Chondrocyte (in vitro differentiated cells): ENCODE data around the gene GLB1L3. TPM values are rescaled to one million over a fixed set of nuclear protein-coding genes. Genes with fewer than 3 reads are reported as not detected.

Source experiments
- DNase-seq: peaks from one replicate; pipeline ENCODE4 v3.0.0; 2021; ENCODE audit warnings: mixed read lengths, low spot score
- H3K27ac Mint-ChIP-seq: one replicate; pipeline ENCODE4 v1.8.0; 2021; ENCODE audit warnings: mild to moderate bottlenecking, moderate library complexity, mixed read lengths; ENCODE audit not compliant: unreplicated experiment
- H3K27me3 Mint-ChIP-seq: 2 replicates; pipeline ENCODE4 v1.8.0; 2021; ENCODE audit warnings: low read depth, mixed read lengths
- H3K36me3 Mint-ChIP-seq: 2 replicates; pipeline ENCODE4 v1.8.0; 2021; ENCODE audit warnings: low read depth, mixed read lengths
- H3K4me1 Mint-ChIP-seq: 2 replicates; pipeline ENCODE4 v1.8.0; 2021; ENCODE audit warnings: low read depth, mild to moderate bottlenecking, mixed read lengths
- H3K4me3 Mint-ChIP-seq: one replicate; pipeline ENCODE4 v1.8.0; 2021; ENCODE audit warnings: mild to moderate bottlenecking, moderate library complexity, mixed read lengths; ENCODE audit not compliant: unreplicated experiment
- H3K9me3 Mint-ChIP-seq: 2 replicates; pipeline ENCODE4 v1.8.0; 2021; ENCODE audit warnings: low read depth, mixed read lengths
- total RNA-seq: library from RNA; stranded (reverse); gene quantifications from 3 replicates; pipeline ENCODE4 v1.2.1, GENCODE V29; 2021
- TF ChIP-seq, protein P1 (sequence below): fragments of 200-600 bp; sonication (generic); IDR thresholded peaks from 2 replicates; pipeline ENCODE4 v1.5.0; 2021; ENCODE audit warnings: antibody characterized with exemption, mild to moderate bottlenecking, moderate library complexity

The GLB1L3 gene
- total RNA-seq, 1 donor from 2014 or later = not detected

DNA sequence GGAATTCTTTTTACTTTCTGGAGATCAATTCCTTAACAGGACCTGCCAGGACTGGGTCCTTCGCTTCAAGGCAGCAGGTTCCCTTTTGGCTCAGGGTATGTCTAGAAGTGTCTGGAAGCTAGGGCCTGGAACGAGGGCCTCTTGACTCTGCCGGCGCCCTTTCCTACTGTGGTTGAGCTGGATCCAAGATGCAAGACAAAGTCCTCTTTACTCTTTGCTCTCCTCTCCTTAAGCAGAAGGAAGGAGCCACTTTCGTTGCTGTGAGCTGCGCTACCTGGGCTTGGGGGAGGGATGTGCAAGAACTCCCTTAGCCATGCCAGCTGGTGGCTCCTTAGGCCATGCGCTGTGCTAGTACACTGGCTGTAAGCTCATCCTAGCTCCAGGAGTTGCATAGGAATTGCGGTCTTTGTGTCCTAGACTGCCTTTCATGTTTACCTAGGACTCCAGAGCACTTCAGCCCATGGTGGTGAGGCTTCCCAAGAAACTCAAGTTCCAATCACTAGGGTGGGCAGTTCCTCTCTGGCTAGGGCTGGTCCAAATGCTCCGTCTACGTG lies 73.7 kb downstream of the GLB1L3 start:
- H3K36me3 Mint-ChIP-seq = peaks cover 4% of the 10 kb centered on the region
- no peak overlapping the region for H3K4me3 Mint-ChIP-seq
- H3K27ac Mint-ChIP-seq = no peak overlapping the region
- TF ChIP-seq, protein P1, sequence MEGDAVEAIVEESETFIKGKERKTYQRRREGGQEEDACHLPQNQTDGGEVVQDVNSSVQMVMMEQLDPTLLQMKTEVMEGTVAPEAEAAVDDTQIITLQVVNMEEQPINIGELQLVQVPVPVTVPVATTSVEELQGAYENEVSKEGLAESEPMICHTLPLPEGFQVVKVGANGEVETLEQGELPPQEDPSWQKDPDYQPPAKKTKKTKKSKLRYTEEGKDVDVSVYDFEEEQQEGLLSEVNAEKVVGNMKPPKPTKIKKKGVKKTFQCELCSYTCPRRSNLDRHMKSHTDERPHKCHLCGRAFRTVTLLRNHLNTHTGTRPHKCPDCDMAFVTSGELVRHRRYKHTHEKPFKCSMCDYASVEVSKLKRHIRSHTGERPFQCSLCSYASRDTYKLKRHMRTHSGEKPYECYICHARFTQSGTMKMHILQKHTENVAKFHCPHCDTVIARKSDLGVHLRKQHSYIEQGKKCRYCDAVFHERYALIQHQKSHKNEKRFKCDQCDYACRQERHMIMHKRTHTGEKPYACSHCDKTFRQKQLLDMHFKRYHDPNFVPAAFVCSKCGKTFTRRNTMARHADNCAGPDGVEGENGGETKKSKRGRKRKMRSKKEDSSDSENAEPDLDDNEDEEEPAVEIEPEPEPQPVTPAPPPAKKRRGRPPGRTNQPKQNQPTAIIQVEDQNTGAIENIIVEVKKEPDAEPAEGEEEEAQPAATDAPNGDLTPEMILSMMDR = no peak
- DNase-seq = no peak
- peaks cover 2% of the 10 kb centered on the region for H3K9me3 Mint-ChIP-seq
- peaks cover 28% of the 10 kb centered on the region for H3K27me3 Mint-ChIP-seq
- peaks cover 9% of the 10 kb centered on the region for H3K4me1 Mint-ChIP-seq

DNA sequence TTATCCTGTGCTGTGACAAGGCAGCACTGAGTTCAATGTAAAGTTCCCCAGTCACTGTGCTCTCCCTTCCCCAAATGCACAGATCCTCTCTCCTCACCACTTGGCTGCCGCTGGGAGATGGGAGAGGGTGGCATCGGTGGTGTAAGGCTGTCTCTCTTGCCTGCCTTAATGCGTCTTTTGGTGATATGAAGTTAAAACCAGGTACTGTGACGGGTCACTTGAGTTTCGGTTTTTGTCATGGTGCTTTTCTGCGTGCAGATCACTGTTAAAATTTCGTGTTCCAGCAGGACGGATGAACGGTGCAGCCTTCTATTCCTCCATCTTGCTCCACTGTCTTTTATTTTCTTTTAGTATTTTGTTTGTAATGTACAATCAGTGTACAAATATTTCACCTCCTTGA lies 74.2 kb downstream of the GLB1L3 start:
- TF ChIP-seq, protein P1 = no peak
- Mint-ChIP-seq H3K4me1 (peaks cover 9% of the 10 kb centered on the region), H3K36me3 (peaks cover 4% of the 10 kb centered on the region), H3K27me3 (peaks cover 33% of the 10 kb centered on the region), H3K27ac (no peak overlapping the region), H3K9me3 (peaks cover 2% of the 10 kb centered on the region), H3K4me3 (no peak overlapping the region)
- DNase-seq = no peak

DNA sequence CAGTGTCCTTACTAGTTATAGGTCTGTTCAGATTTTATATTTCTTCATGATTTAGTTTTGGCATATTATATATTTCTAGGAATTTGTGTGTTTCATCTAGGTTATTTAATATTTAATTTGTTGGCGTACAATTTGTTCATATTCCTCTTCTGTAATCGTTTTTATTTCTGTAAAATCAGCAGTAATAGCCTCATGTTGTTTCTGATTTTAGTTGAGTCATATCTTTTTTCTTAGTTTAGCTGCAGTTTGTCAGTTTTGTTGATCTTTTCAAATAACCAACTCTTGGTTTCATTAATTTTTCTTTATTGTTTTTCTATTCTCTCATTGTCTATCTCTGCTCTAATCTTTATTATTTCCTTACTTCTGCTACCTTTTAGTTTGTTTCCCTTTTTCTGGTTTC lies 75.9 kb downstream of the GLB1L3 start:
- Mint-ChIP-seq H3K27me3 (peaks cover 44% of the 10 kb centered on the region), H3K27ac (no peak overlapping the region), H3K4me3 (no peak overlapping the region), H3K36me3 (peaks cover 4% of the 10 kb centered on the region), H3K4me1 (no peaks in the 10 kb centered on the region), H3K9me3 (peaks cover 2% of the 10 kb centered on the region)
- no peak for DNase-seq
- TF ChIP-seq, protein P1 = no peak

DNA sequence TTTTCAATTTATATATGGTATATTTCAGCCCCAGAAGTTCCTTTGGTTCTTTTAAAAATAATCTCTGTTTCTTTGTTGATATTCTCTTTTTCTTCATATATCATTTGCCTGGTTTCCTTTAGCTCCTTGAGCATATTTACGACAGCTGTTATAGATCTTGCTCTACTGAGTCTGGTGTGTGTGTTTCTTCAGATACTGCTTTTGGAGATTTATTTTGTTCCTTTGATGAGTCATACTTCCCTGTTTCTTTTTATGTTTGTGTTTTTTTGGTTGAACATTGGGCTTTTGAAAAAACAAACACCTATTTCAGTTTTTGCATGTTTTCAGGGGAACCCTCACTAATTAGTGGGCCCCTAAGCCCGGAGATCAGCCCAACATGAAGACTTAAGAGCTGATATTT lies 79.0 kb downstream of the GLB1L3 start:
- no peak overlapping the region for H3K27ac Mint-ChIP-seq
- DNase-seq = no peak
- H3K36me3 Mint-ChIP-seq = peaks cover 4% of the 10 kb centered on the region
- TF ChIP-seq, protein P1 = no peak
- H3K27me3 Mint-ChIP-seq = peaks cover 39% of the 10 kb centered on the region
- H3K4me3 Mint-ChIP-seq = no peak overlapping the region
- no peaks in the 10 kb centered on the region for H3K4me1 Mint-ChIP-seq
- H3K9me3 Mint-ChIP-seq = peaks cover 2% of the 10 kb centered on the region

DNA sequence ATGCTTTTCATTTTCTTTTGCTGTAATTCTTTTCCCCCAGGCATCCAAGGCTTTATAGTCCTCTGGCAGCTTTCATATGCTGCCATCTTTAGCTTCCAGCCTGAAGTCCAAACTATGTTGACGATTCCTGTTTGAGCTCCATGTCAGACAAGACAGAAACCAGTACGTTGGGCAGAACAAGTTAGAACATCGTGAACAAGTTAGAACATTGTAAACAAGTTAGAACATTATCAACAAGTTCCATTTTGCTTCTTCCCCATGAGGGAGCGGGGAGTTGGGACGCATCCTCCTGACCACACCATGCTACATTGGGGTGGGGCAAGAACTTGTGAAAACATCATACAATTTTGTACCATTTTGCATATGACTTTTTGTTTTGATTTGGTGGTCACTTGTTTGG lies 79.5 kb downstream of the GLB1L3 start:
- H3K4me1 Mint-ChIP-seq = no peaks in the 10 kb centered on the region
- H3K36me3 Mint-ChIP-seq = peaks cover 4% of the 10 kb centered on the region
- H3K4me3 Mint-ChIP-seq = no peak overlapping the region
- no peak overlapping the region for H3K27ac Mint-ChIP-seq
- TF ChIP-seq, protein P1 = no peak
- peaks cover 2% of the 10 kb centered on the region for H3K9me3 Mint-ChIP-seq
- peaks cover 36% of the 10 kb centered on the region for H3K27me3 Mint-ChIP-seq
- DNase-seq = no peak
